PFSK-1 (cell line): ENCODE results near the gene ATG16L1.

Source experiments
- FOXP2 ChIP-seq: optimal IDR thresholded peaks from 2 replicates; pipeline ENCODE3; 2011; ENCODE audit warnings: borderline replicate concordance, control low read depth, inconsistent platforms; ENCODE audit not compliant: insufficient read depth; ENCODE audit errors: extremely low read length, extremely low read depth
- POLR2AphosphoS5 ChIP-seq: IDR thresholded peaks from 2 replicates; pipeline ENCODE4 v1.6.1; 2012; ENCODE audit warnings: low read depth, mild to moderate bottlenecking, control low read depth, low read length, moderate library complexity
- SIN3A ChIP-seq: IDR thresholded peaks from 2 replicates; pipeline ENCODE4 v1.6.1; 2012; ENCODE audit warnings: mild to moderate bottlenecking, low read length, moderate library complexity, borderline replicate concordance; ENCODE audit not compliant: insufficient read depth
- TAF1 ChIP-seq: IDR thresholded peaks from 2 replicates; pipeline ENCODE4 v1.6.1; 2012; ENCODE audit warnings: low read length, control low read depth, borderline replicate concordance; ENCODE audit not compliant: insufficient read depth
- TF ChIP-seq, protein P1 (sequence below), 2 experiments: IDR thresholded peaks; 2 replicates each; pipeline versions ENCODE4 v1.6.1 to v1.8.0; 2011 to 2012; ENCODE audit warnings: low read depth in 2 of 2, low read length in 2 of 2, control low read depth in 1 of 2, inconsistent platforms in 1 of 2, mild to moderate bottlenecking in 1 of 2, moderate library complexity in 1 of 2; ENCODE audit not compliant: insufficient read depth in 1 of 2

The ATG16L1 gene

DNA sequence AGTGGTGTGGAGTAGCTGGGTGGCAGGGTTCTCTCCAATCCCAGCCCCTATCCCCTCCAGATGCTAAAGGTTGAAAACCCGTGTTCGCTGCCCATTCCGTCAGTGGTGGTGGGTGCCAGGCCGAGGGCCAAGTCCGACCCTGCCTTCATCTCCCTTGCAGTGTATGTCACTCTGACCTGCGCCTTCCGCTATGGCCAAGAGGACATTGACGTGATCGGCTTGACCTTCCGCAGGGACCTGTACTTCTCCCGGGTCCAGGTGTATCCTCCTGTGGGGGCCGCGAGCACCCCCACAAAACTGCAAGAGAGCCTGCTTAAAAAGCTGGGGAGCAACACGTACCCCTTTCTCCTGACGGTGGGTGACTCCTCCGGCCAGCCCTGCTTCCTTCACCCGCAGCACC is 69.0 kb downstream of the ATG16L1 start:
- TF ChIP-seq SIN3A (no peak), FOXP2 (no peak), POLR2AphosphoS5 (no peak), TAF1 (no peak)
- TF ChIP-seq, protein P1, sequence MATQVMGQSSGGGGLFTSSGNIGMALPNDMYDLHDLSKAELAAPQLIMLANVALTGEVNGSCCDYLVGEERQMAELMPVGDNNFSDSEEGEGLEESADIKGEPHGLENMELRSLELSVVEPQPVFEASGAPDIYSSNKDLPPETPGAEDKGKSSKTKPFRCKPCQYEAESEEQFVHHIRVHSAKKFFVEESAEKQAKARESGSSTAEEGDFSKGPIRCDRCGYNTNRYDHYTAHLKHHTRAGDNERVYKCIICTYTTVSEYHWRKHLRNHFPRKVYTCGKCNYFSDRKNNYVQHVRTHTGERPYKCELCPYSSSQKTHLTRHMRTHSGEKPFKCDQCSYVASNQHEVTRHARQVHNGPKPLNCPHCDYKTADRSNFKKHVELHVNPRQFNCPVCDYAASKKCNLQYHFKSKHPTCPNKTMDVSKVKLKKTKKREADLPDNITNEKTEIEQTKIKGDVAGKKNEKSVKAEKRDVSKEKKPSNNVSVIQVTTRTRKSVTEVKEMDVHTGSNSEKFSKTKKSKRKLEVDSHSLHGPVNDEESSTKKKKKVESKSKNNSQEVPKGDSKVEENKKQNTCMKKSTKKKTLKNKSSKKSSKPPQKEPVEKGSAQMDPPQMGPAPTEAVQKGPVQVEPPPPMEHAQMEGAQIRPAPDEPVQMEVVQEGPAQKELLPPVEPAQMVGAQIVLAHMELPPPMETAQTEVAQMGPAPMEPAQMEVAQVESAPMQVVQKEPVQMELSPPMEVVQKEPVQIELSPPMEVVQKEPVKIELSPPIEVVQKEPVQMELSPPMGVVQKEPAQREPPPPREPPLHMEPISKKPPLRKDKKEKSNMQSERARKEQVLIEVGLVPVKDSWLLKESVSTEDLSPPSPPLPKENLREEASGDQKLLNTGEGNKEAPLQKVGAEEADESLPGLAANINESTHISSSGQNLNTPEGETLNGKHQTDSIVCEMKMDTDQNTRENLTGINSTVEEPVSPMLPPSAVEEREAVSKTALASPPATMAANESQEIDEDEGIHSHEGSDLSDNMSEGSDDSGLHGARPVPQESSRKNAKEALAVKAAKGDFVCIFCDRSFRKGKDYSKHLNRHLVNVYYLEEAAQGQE (IDR thresholded peaks at IDR 0.05; ENCODE audit: insufficient read depth in 1 of 2, low read depth in 2 of 2, low read length in 2 of 2): no peak

DNA sequence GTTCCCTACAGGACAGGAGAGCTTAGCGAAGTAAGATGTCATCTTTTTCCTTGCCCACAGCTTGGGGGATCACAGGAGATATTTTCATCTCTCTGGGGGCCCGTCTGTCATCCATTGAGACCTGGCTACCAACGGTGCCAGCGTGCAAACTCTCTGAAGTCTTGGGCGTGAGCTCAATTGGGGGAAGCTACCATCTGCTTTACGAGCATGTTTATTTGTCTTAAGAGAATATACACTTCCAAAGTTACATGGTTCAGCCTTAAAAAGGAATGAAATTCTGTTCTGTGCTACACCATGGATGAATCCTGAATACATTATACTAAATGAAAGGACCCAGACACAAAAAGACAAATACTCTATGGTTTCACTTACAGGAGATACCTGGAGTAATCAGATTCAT is 69.7 kb downstream of the ATG16L1 start:
- no peak for TF ChIP-seq TAF1
- TF ChIP-seq, protein P1 (IDR thresholded peaks at IDR 0.05; ENCODE audit: insufficient read depth in 1 of 2, low read depth in 2 of 2, low read length in 2 of 2): no peak
- no peak for TF ChIP-seq FOXP2
- TF ChIP-seq SIN3A: no peak
- no peak for TF ChIP-seq POLR2AphosphoS5

DNA sequence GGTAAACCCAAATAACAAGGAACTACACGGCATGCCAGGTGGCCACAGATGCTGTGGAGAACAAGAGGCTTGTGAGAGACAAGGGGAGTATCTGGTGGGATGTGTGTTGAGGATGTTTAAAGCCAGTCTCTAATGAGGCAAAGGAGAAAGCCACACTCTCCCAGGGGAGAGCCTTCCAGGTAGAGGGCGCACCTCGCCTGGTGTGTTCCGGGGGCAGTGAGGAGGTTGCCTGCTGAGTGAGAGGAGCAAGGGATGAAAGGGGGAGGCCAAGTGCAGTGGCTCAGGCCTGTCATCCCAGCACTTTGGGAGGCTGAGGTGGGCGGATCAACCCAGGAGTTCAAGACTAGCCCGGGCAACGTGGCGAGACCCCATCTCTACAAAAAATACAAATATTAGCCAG is 72.4 kb downstream of the ATG16L1 start:
- TF ChIP-seq, protein P1 (IDR thresholded peaks at IDR 0.05; ENCODE audit: insufficient read depth in 1 of 2, low read depth in 2 of 2, low read length in 2 of 2): no peak
- TF ChIP-seq TAF1: no peak
- no peak for TF ChIP-seq FOXP2
- TF ChIP-seq SIN3A: no peak
- no peak for TF ChIP-seq POLR2AphosphoS5

DNA sequence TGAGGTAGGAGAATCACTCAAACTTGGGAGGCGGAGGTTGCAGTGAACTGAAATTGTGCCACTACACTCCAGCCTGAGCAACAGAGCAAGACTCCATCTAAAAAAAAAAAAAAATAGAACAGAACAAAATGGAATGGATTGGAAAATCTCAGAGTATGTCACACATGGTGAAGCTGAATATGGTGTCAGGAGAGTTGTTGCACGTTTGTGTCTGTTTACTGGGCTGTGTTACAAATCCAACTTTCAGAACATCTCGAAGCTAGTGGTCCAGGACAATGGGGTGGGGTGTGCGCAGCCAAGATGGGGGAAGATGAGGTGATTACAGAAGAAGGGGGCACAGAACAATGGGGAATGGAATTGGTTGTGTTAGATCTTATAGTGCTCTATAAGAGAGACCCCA is 73.8 kb downstream of the ATG16L1 start:
- TF ChIP-seq SIN3A (no peak), FOXP2 (no peak), TAF1 (no peak), POLR2AphosphoS5 (no peak)
- TF ChIP-seq, protein P1 (IDR thresholded peaks at IDR 0.05; ENCODE audit: insufficient read depth in 1 of 2, low read depth in 2 of 2, low read length in 2 of 2): no peak

DNA sequence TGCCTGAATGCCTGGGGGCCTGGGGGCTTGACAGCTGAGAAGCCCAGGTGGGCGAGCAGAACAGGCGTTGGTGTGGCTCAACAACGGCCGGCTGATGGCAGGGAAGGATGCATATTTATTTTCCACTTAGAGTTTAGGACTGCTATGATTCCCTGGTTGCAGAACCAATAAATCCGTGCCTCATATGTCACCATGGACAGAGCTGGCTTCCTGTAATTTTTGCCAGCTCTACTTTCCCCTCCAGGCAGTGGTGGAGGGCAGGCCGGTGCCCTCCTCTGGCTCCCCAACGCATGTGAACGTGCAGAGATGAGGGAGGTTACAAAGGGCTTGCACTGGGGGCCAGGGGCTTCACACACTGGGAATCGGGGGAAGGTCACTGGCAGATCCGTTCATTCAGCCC is 74.3 kb downstream of the ATG16L1 start:
- TF ChIP-seq, protein P1 (IDR thresholded peaks at IDR 0.05; ENCODE audit: insufficient read depth in 1 of 2, low read depth in 2 of 2, low read length in 2 of 2): peak in 1 of 2 experiments; percentile 69; a peak in 1 of 4 replicates
- TF ChIP-seq FOXP2: no peak
